Heart left ventricle (tissue), 13 donors: ENCODE data around the gene CYP4F2.

ENCODE experiments used
- CTCF ChIP-seq, 12 donors: fragments of 200-600 bp; sonication (generic) in 4 of 12; IDR thresholded peaks; one replicate each; pipeline versions ENCODE4 v1.5.0 to v1.8.0; 2018 to 2022; ENCODE audit warnings: antibody characterized with exemption in 12 of 12, mild to moderate bottlenecking in 5 of 12
- POLR2A ChIP-seq, 2 donors: fragments of 450-650 bp; IDR thresholded peaks; one replicate each; pipeline ENCODE4 v1.6.1; 2017; ENCODE audit warnings: antibody characterized with exemption in 2 of 2, mild to moderate bottlenecking in 2 of 2, moderate library complexity in 2 of 2
- donor health status: ischemic (EF 13 %, LVEDD 7.1; RV severe dilation, severe dysfunction).
- donor health status: DM: no; HTN: yes; CAD: no.
- donor health status: DM: no; HTN: no; CAD: no.
- donor health status: ischemic (EF 25% LVEDD 6.9; RV normal size, moderate dysfunction).
- donor health status: ischemic (EF 25% LVEDD 5.7; RV mildly dilated, moderate dysfunction).
- donor health status: ischemic (EF 35%, LVEDD 5.7; RV mildly dilated, moderate dysfunction).
- donor health status: nonischemic (EF 11% LVEDD 7.7; RV severe dilation, severe dysfunction).
- donor health status: DM: yes; HTN: yes; CAD: no.
- donor health status: PGD.
- donor health status: ischemic (EF 29% LVEDD 5.4; RV normal size, mild dysfunction).
- donor health status: nonischemic (EF 23%, LVEDD 6.1; RV moderate dilation, normal function).

DNA sequence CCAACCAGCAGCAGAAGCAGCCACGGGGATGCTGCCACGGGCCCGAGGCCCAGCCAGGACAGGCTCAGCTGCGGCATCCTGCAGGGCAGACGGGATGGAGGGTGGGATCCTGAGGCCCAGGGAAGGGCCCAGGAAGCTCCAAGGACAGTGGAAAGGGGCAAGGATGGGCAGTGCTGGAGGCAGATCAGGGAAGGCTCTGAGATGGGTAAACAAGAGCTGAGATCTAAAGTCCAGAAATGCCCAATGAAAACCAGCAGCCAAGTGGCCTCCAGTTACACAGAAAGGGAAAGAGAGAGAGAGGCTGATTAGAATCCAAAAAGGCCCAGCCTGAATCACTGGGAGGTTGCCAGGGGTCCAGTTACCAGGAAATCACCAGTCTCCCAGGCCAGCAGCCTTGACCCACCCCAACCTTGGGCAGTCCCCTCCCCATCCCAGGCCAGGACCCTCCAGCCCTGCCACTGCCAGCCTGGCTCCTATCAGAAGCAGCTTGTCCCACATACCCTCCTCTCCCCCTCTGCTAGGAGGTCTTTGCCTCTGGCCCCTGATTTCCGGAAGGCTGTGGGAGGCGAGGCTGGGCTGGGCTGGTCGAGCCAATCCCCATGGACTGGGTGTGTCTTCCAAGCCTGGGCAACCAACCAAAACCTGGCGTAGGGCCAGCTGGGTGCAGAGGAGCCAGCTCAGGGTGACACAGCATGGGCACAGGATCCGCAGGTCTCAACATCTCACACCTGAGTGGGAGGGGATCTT lies 36.6 kb upstream of the CYP4F2 start, which contains the start of gene CYP4F11:
- TF ChIP-seq CTCF (IDR thresholded peaks at IDR 0.05) (no peak), POLR2A (IDR thresholded peaks at IDR 0.05) (no peak)
